GM12878 (cell line): ENCODE measurements around the gene PITPNC1.

ENCODE experiments used
- CBFB ChIP-seq: IDR thresholded peaks from 2 replicates; pipeline ENCODE4 v1.6.1; 2016; ENCODE audit warnings: antibody characterized with exemption, low read depth
- CHD2 ChIP-seq: IDR thresholded peaks from 2 replicates; pipeline ENCODE4 v1.6.1; 2011; ENCODE audit warnings: low read depth, low read length, improper control_type of control experiment, borderline replicate concordance
- CREB1 ChIP-seq: IDR thresholded peaks from 2 replicates; pipeline ENCODE4 v1.6.1; 2012; ENCODE audit warnings: low read depth, mild to moderate bottlenecking, inconsistent platforms
- CTCF ChIP-seq, 3 experiments: IDR thresholded peaks in 2 of 3; conservative IDR thresholded peaks in 1 of 3; 2 replicates each; pipeline ENCODE4 v1.5.1; 2011; ENCODE audit warnings: low read depth in 3 of 3, low read length in 3 of 3, mild to moderate bottlenecking in 3 of 3, control low read depth in 2 of 3, moderate library complexity in 2 of 3, inconsistent platforms in 1 of 3, mixed read lengths in 1 of 3; ENCODE audit not compliant: control insufficient read depth in 2 of 3, insufficient read depth in 1 of 3; ENCODE audit errors: extremely low read depth in 1 of 3
- EP300 ChIP-seq, 2 experiments: fragments of 150-350 bp in 1 of 2; IDR thresholded peaks; 2 replicates each; pipeline ENCODE4 v1.6.1; 2011 to 2012; ENCODE audit warnings: low read depth in 2 of 2, low read length in 2 of 2, borderline replicate concordance in 1 of 2, improper control_type of control experiment in 1 of 2, inconsistent platforms in 1 of 2; ENCODE audit not compliant: control insufficient read depth in 1 of 2
- EZH2 ChIP-seq: IDR thresholded peaks from 2 replicates; pipeline ENCODE4 v1.6.1; 2012; ENCODE audit warnings: low read depth, mild to moderate bottlenecking, control low read depth, inconsistent platforms, low read length, borderline replicate concordance; ENCODE audit not compliant: control insufficient read depth
- JUNB ChIP-seq: IDR thresholded peaks from 2 replicates; pipeline ENCODE4 v1.6.1; 2016; ENCODE audit warnings: antibody characterized with exemption, mild to moderate bottlenecking
- KDM1A ChIP-seq: fragments of 200-600 bp; sonication (generic); IDR thresholded peaks from 2 replicates; pipeline ENCODE4 v1.6.1; 2016; ENCODE audit warnings: borderline replicate concordance
- RAD51 ChIP-seq: fragments of 450-650 bp; IDR thresholded peaks from 2 replicates; pipeline ENCODE4 v1.6.1; 2016; ENCODE audit warnings: moderate library complexity, mild to moderate bottlenecking, inconsistent platforms
- RELA ChIP-seq: fragments of 450-650 bp; IDR thresholded peaks from 2 replicates; pipeline ENCODE4 v1.8.0; 2014; ENCODE audit warnings: borderline replicate concordance; ENCODE audit not compliant: partially characterized antibody
- SP1 ChIP-seq: IDR thresholded peaks from one replicate; pipeline ENCODE4 v1.6.1; 2011; ENCODE audit warnings: low read depth, low read length
- TAF1 ChIP-seq: IDR thresholded peaks from 2 replicates; pipeline ENCODE4 v1.6.1; 2011; ENCODE audit warnings: mild to moderate bottlenecking, low read depth, low read length, borderline replicate concordance
- ZNF274 ChIP-seq: IDR thresholded peaks from one replicate; pipeline ENCODE4 v1.8.0; 2011; ENCODE audit not compliant: insufficient read length, insufficient read depth
- TF ChIP-seq, protein P1 (sequence below): IDR thresholded peaks from 2 replicates; pipeline ENCODE4 v1.6.1; 2011; ENCODE audit warnings: mild to moderate bottlenecking, low read depth, low read length, moderate library complexity; ENCODE audit not compliant: insufficient replicate concordance

GRCh38 chr17:67392111-67392510, 15.0 kb downstream of the PITPNC1 start:
- TF ChIP-seq CHD2: no peak
- TF ChIP-seq CBFB: no peak
- TF ChIP-seq, protein P1, sequence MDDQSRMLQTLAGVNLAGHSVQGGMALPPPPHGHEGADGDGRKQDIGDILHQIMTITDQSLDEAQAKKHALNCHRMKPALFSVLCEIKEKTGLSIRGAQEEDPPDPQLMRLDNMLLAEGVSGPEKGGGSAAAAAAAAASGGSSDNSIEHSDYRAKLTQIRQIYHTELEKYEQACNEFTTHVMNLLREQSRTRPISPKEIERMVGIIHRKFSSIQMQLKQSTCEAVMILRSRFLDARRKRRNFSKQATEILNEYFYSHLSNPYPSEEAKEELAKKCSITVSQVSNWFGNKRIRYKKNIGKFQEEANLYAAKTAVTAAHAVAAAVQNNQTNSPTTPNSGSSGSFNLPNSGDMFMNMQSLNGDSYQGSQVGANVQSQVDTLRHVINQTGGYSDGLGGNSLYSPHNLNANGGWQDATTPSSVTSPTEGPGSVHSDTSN: no peak
- no peak for TF ChIP-seq EZH2
- no peak for TF ChIP-seq JUNB
- no peak for TF ChIP-seq SP1
- TF ChIP-seq EP300 (IDR thresholded peaks at IDR 0.05; ENCODE audit: borderline replicate concordance in 1 of 2, control insufficient read depth in 1 of 2, low read depth in 2 of 2, low read length in 2 of 2): no peak
- TF ChIP-seq CTCF (IDR thresholded peaks at IDR 0.05 in 2 of 3, conservative IDR thresholded peaks at IDR 0.05 in 1 of 3; ENCODE audit: control insufficient read depth in 2 of 3, extremely low read depth in 1 of 3, insufficient read depth in 1 of 3, low read depth in 3 of 3, low read length in 3 of 3): no peak
- TF ChIP-seq RELA: no peak
- TF ChIP-seq TAF1: no peak
- TF ChIP-seq ZNF274: no peak
- no peak for TF ChIP-seq RAD51
- no peak for TF ChIP-seq KDM1A
- no peak for TF ChIP-seq CREB1
